Activated T-cell treated with anti-CD3 and anti-CD28 coated beads, Interleukin-2, amount 50 U/mL, for 4 hours (primary cell): ENCODE measurements around the gene CFDP1. TPM values are rescaled to one million over a fixed set of nuclear protein-coding genes. Genes with fewer than 3 reads are reported as not detected.

Experiments used
- ATAC-seq, 2 donors: fragments of 200-7000 bp; cut with Tn5 transposase; one replicate each; pipeline ENCODE4 v1.10.0; 2021
- DNase-seq: peaks from one replicate; pipeline ENCODE4 v3.0.0-alpha.2; 2020
- H3K27me3 Mint-ChIP-seq: one replicate; pipeline ENCODE4 v1.8.0; 2021; ENCODE audit warnings: low read depth, mixed read lengths
- H3K36me3 Mint-ChIP-seq: one replicate; pipeline ENCODE4 v1.8.0; 2022; ENCODE audit warnings: mixed read lengths; ENCODE audit not compliant: insufficient read depth
- H3K4me1 Mint-ChIP-seq: one replicate; pipeline ENCODE4 v1.8.0; 2021; ENCODE audit warnings: low read depth, mixed read lengths
- H3K4me3 Mint-ChIP-seq: one replicate; pipeline ENCODE4 v1.8.0; 2021; ENCODE audit warnings: mild to moderate bottlenecking, moderate library complexity, mixed read lengths
- H3K9me3 Mint-ChIP-seq: one replicate; pipeline ENCODE4 v1.8.0; 2021; ENCODE audit warnings: mixed read lengths
- total RNA-seq, 3 donors: library from RNA; stranded (reverse); gene quantifications; one replicate each; pipeline ENCODE4 v1.2.1, GENCODE V29; 2021

Gene CFDP1
- total RNA-seq, 3 donors from 2014 or later = 28.3 to 33.2 (median 28.6) TPM

DNA sequence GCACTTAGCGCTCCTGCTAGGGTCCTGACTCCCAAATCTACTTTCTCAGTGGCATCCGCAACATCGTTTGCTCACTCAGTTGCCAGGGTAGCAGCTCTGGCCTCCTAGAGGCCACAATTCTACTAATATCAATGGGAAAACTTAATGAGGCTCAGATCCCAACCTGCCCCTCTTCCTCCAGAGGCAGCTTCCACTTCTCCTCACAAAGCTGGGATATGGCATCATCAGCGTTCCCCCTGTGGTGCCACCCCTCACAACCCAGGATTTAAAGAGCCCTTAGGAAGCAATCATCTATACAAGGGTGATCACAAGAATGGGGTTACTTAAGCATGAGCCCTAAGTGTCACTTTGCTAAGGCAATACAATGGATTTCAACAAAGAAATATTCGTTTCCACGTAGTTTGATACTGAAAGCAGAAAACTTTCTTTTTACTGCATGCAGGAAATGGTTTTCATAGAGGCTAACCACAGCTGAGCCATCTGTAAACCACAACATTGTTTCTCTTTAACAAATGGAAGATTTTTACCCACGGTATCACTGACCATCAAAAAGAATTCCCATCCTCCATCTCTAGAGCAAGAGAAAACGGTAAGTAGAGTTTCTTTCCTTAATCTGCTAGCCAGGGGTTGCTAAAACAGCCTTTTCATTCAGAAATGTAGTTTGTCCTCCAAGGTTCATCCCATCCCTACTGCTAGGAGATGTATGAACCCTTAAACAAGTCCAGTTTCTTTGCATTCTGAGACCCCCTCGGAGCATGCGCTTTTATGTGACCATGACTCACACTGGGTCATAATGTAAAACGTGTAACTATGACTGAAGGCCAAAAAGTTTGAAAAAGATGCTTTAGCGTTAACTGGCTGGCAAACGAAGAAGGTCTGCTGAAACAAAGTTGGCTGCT, 113.5 kb downstream of the CFDP1 start:
- Mint-ChIP-seq H3K4me1 (peaks cover 32% of the 10 kb centered on the region), H3K4me3 (peak overlapping the region; percentile 33), H3K36me3 (peaks cover 16% of the 10 kb centered on the region), H3K9me3 (no peaks in the 10 kb centered on the region), H3K27me3 (no peaks in the 10 kb centered on the region)
- DNase-seq (no peak), ATAC-seq (peak; percentile 76 to 78)

DNA sequence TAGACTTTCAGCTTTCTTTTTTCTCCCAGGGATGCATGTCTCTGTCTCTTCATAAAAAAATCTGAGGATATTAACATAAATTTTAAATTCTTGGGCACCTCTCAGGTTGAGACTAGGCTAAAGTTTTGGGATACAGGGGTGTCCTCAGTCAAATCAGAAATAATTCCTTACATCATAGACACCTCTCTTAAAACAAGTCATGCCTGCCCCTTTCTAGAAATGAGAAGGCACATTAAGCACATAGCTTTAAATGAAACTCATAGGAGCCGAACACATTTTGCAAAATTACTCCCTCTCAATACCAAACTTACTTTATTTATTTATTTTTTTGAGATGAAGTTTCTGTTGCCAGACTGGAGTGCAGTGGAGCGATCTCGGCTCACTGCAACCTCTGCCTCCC, 114.6 kb downstream of the CFDP1 start:
- H3K27me3 Mint-ChIP-seq = no peaks in the 10 kb centered on the region
- H3K4me1 Mint-ChIP-seq = peaks cover 30% of the 10 kb centered on the region
- DNase-seq (no peak), ATAC-seq (no peak)
- H3K4me3 Mint-ChIP-seq = no peak overlapping the region
- H3K36me3 Mint-ChIP-seq = peaks cover 17% of the 10 kb centered on the region
- no peaks in the 10 kb centered on the region for H3K9me3 Mint-ChIP-seq

DNA sequence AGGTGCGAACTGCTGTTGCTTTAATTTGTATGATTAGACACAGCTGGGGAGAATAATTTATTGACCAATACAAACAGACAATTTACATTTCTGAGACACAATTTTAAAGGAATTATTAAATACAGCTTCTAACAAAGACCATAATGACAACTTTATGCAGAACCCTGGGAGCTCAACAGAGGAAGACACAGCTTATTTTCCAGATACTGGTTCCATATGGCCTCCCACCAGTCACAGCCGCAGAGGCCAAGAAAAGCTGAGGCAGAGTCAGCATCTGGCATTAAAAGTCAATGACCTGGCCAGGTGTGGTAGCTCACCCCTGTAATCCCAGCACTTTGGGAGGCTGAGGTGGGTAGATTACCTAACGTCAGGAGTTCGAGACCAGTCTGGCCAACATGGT, 115.8 kb downstream of the CFDP1 start:
- H3K9me3 Mint-ChIP-seq = no peaks in the 10 kb centered on the region
- H3K27me3 Mint-ChIP-seq = no peaks in the 10 kb centered on the region
- peaks cover 20% of the 10 kb centered on the region for H3K36me3 Mint-ChIP-seq
- no peak overlapping the region for H3K4me3 Mint-ChIP-seq
- ATAC-seq = no peak
- DNase-seq = no peak
- peaks cover 30% of the 10 kb centered on the region for H3K4me1 Mint-ChIP-seq

DNA sequence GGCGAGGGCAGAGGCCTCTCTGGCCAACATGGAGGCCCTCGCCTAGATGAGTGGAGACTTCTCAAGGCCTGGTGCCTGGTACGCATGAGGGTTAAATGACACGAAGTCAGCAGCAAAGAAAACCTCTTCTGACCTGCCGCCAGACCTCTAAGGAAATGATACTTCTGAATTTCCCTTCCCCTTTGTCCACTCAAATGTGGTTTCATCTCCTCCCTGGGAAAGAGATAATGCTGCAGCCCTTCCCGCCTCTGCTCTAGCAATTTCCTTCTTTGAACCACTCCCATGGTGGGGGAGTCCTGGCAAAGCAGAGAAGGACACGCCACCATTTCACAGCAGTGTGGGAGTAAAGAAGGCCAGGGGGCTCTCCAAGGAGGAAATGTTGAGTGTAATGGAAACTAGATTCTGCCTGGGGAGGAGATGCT, 116.2 kb downstream of the CFDP1 start:
- ATAC-seq (no peak), DNase-seq (no peak)
- no peaks in the 10 kb centered on the region for H3K27me3 Mint-ChIP-seq
- no peak overlapping the region for H3K4me3 Mint-ChIP-seq
- peaks cover 30% of the 10 kb centered on the region for H3K4me1 Mint-ChIP-seq
- peaks cover 20% of the 10 kb centered on the region for H3K36me3 Mint-ChIP-seq
- H3K9me3 Mint-ChIP-seq = no peaks in the 10 kb centered on the region

DNA sequence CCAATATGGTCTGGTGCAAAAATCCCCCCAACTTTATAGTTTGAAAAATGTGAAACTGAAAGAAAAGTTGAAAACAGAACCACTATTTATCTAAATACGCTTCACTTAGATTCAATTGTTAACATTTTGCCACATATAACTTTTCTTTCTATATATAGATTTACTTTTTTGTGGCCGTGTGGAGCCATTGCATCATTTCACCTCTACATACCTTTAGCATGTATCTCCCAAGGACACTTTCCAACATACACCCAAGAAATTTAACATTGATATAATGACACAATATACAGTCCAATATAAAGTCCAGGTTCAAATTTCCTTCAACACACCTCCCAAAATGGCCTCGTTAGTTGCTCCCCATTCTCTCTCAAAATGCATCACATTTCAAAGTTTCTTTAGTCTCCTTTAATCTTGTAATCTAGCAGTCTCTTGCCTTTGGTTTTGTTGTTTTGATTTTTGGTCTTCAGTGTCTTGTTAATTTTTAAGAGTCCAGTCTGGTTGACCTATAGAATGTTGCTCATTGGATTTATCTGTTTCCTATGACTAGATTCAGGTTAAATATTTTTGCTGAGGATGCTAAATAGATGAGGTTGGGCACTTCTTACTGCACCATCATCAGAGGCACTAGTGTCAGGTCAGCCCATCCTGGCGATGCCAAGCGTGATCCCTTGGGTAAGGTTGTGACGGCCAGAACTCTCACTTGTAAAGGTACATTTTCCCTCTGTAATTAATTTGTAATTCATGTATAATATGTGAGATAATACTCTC, 117.6 kb downstream of the CFDP1 start:
- peaks cover 23% of the 10 kb centered on the region for H3K36me3 Mint-ChIP-seq

DNA sequence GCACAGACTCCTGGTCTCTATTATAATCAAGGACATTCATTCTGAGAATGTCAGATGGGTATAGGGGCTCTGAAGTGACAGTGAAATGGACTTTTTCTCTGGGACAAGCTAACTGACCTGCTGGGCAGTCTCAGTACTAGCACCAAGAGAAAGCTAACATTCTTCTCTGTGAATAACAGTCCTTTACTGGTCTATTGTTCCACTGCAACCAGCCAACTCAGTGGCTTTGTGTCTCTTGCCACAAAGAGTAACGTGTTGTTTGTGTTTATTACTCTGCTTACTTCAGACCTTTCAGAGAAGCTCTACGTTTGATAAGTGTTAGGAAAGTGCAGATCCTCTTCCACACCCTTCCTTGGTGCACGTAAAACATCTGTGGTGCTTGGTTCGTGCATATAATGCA, 120.4 kb downstream of the CFDP1 start:
- no peaks in the 10 kb centered on the region for H3K9me3 Mint-ChIP-seq
- H3K4me3 Mint-ChIP-seq = no peak overlapping the region
- ATAC-seq = no peak
- peaks cover 4% of the 10 kb centered on the region for H3K4me1 Mint-ChIP-seq
- DNase-seq = no peak
- no peaks in the 10 kb centered on the region for H3K27me3 Mint-ChIP-seq
- H3K36me3 Mint-ChIP-seq = peaks cover 29% of the 10 kb centered on the region

More for the DNA sequence above, 117.6 kb downstream of the CFDP1 start:
- no peaks in the 10 kb centered on the region for H3K27me3 Mint-ChIP-seq
- H3K4me3 Mint-ChIP-seq = no peak overlapping the region
- DNase-seq = no peak
- ATAC-seq = no peak
- H3K9me3 Mint-ChIP-seq = no peaks in the 10 kb centered on the region
- H3K4me1 Mint-ChIP-seq = peaks cover 22% of the 10 kb centered on the region

DNA sequence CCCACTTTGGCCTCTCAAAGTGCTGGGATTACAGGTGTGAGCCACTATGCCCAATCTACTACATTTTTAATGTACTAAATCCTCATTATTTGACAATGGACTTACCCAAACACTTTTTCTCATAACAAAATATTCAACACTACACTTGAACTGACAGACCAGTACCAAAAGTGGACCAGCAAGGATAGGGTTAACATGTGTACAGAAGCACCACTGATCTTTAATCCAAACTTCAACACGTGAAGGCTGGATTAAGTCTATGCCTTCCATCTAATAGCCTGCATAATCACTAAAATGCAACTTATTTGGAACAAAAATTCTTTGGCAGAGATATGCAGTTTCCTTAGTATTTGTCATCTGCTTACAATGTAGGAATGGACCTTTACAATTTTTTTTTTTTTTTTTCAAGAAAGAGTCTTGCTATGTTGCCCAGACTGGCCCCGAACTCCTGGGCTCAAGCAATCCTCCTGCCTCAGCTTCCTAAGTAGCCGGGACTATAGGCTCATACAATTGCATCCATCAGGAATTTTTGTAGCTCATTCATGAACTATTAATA, 121.8 kb downstream of the CFDP1 start:
- no peak for DNase-seq
- H3K27me3 Mint-ChIP-seq = no peaks in the 10 kb centered on the region
- no peak overlapping the region for H3K4me3 Mint-ChIP-seq
- peaks cover 25% of the 10 kb centered on the region for H3K36me3 Mint-ChIP-seq
- peaks cover 8% of the 10 kb centered on the region for H3K4me1 Mint-ChIP-seq
- no peak for ATAC-seq
- no peaks in the 10 kb centered on the region for H3K9me3 Mint-ChIP-seq

DNA sequence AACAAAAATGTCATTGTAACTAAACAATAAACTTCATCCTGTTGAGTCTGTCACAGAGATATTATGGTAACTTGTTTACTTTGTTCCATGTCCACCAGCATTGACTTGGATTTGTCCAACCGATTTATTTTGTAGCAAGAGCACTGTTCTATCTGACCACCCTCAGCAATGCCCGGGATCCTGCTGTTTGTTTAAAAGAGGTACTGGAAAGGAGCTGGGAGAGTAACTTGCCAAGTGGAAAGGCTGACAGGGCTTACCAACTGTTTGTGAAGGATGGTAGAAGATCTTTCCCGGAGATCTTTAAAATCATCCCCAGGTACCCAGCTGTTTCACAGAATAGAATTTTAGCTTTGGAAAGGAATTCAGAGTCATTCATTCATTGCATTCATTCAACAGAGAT, 122.8 kb downstream of the CFDP1 start:
- peaks cover 18% of the 10 kb centered on the region for H3K36me3 Mint-ChIP-seq
- no peak for DNase-seq
- no peaks in the 10 kb centered on the region for H3K9me3 Mint-ChIP-seq
- peaks cover 15% of the 10 kb centered on the region for H3K4me1 Mint-ChIP-seq
- H3K27me3 Mint-ChIP-seq = no peaks in the 10 kb centered on the region
- ATAC-seq = no peak
- H3K4me3 Mint-ChIP-seq = no peak overlapping the region

DNA sequence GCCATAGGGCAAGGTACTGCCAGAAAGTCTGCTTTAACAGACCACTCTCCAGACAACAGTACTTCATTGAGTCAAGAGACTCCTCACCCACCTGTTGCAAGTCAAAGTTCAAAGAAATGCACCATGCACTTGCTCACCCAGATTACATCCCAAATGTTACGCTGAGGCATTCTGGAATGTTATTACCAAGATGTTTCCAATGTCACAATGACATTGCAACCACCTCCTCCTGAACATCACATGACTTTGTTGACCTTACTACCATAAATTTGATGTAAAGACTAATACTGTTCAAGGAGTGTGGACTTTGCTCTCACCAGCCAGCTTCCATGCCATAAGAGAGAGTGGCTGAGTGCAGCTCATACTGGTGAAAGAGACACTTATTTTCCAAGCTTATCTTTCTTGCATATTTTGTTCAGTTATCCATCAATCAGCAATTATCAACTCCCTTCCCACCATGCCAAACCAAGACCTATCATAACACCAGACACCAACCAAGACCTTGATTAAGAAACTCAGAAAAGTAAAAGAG, 123.3 kb downstream of the CFDP1 start:
- DNase-seq = no peak
- peaks cover 20% of the 10 kb centered on the region for H3K4me1 Mint-ChIP-seq
- no peaks in the 10 kb centered on the region for H3K9me3 Mint-ChIP-seq
- no peak for ATAC-seq
- H3K4me3 Mint-ChIP-seq = no peak overlapping the region
- H3K36me3 Mint-ChIP-seq = peaks cover 21% of the 10 kb centered on the region
- H3K27me3 Mint-ChIP-seq = no peaks in the 10 kb centered on the region

DNA sequence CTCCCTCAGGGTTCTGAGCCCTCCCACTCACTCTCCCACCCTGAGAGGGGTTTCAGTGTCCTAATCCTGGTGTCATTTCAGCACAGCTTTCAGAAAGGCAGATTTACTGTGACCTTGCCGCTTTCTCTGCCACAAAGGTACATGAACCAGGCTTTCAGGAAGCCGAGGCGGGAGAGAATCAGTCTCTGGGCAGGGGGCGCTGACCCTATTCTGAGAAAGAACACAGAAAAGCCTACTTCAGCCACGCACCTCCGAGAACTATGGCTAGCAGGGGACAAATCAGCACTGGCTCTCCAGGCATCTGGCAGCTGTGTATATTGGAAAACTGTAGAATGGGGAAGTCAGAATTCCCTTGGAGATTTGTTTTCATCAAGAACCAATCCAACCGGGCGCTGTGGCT, 124.1 kb downstream of the CFDP1 start:
- Mint-ChIP-seq H3K9me3 (no peaks in the 10 kb centered on the region), H3K4me1 (peaks cover 24% of the 10 kb centered on the region), H3K36me3 (peaks cover 24% of the 10 kb centered on the region), H3K27me3 (no peaks in the 10 kb centered on the region), H3K4me3 (no peak overlapping the region)
- DNase-seq (no peak), ATAC-seq (no peak)

DNA sequence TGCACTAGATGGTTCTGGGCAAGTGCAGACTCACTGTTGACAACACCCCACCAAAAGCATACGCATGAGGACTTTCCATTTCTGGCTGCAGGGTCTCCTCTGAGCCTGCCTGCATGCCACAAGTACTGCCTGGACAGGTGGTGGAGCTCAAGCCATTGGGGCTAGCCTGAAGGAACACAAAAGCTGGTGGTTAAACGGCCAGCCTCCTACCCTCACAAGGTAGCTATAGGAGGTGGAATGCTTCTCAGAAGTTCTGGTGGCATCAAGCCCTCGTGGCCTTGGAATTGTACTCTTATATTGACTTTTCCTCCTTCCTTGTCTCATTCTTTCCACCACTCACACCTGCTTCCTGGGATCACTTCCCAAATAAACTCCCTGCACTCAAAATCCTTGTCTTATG, 125.3 kb downstream of the CFDP1 start:
- H3K4me3 Mint-ChIP-seq = no peak overlapping the region
- no peak for DNase-seq
- H3K27me3 Mint-ChIP-seq = no peaks in the 10 kb centered on the region
- peaks cover 19% of the 10 kb centered on the region for H3K36me3 Mint-ChIP-seq
- ATAC-seq = no peak
- no peaks in the 10 kb centered on the region for H3K9me3 Mint-ChIP-seq
- peaks cover 24% of the 10 kb centered on the region for H3K4me1 Mint-ChIP-seq

DNA sequence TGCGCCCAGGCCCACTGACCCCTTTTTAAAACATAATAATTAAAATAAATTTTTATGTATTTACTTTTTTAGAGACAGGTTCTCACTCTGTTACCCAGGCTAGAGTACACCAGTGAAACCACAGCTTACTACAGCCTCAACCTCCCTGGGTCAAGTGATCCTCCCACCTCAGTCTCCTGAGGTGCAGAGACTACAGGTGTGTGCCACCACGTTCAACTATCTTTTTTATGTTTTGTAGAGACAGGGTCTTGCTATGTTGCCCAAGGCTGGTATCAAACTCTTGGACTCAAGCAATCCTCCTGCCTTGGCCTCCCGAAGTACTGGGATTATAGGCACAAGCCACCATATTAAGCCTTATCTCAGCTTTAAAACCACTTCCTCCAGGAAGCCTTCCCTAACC, 125.8 kb downstream of the CFDP1 start:
- ATAC-seq = no peak
- peaks cover 21% of the 10 kb centered on the region for H3K36me3 Mint-ChIP-seq
- H3K4me1 Mint-ChIP-seq = peaks cover 24% of the 10 kb centered on the region
- H3K4me3 Mint-ChIP-seq = no peak overlapping the region
- DNase-seq = no peak
- no peaks in the 10 kb centered on the region for H3K27me3 Mint-ChIP-seq
- H3K9me3 Mint-ChIP-seq = no peaks in the 10 kb centered on the region

DNA sequence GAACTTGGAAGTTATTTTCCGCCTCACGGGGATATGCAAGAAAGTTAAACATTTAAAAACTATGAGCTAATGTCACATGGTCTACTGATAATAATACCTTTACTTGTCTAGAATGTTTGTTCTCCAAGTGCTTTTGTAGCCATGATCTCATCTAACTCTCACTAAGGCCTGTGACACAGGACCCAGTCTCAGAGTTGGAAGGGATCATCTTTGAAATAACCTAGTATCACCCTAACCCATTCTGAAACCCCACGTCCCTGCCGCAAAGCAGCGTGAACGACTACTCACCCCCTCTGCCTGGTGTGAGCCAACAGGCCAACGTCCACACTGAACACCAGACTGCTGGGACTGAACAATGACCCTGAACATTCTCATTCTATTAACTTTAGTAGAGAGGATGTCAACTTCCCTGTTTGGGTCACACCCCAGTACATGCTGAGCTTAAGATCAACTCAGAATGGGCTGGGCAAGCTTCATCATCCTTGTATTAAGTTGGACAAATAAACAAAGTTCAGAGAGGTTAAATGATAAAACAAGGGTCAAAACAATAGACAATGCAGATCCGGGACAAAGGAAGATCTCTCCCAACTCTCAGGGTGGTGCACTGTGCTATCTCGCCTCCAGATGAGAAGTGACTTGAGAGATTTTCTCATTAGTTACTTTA, 127.1 kb downstream of the CFDP1 start:
- Mint-ChIP-seq H3K27me3 (no peaks in the 10 kb centered on the region), H3K36me3 (peaks cover 29% of the 10 kb centered on the region), H3K4me3 (no peak overlapping the region), H3K9me3 (no peaks in the 10 kb centered on the region), H3K4me1 (peaks cover 24% of the 10 kb centered on the region)
- DNase-seq = no peak
- ATAC-seq = no peak
